ENCODE data around the gene FYN.
"Not testable (repeated sequence)": the region's sequence is repeated elsewhere in the genome, so short reads cannot be mapped to it uniquely, and the experiment has no call there.

The FYN gene

GRCh38 chr6:111660531-111660930 lies 212.7 kb downstream of the FYN start:
- no peak for DNase-seq (ENCODE audit: low read depth)

- no peak for DNase-seq (ENCODE audit: low read depth)
Measured at GRCh38 chr6:111658462-111659154, 214.6 kb downstream of the FYN start.

GRCh38 chr6:111657146-111657545 lies 216.1 kb downstream of the FYN start:
- no peak for DNase-seq (ENCODE audit: low read depth)

- DNase-seq (ENCODE audit: low read depth) = no peak
Measured at GRCh38 chr6:111653979-111654378, 219.3 kb downstream of the FYN start.

- DNase-seq (ENCODE audit: low read depth) = no peak
Measured at GRCh38 chr6:111653434-111653833, 219.8 kb downstream of the FYN start.

DNA sequence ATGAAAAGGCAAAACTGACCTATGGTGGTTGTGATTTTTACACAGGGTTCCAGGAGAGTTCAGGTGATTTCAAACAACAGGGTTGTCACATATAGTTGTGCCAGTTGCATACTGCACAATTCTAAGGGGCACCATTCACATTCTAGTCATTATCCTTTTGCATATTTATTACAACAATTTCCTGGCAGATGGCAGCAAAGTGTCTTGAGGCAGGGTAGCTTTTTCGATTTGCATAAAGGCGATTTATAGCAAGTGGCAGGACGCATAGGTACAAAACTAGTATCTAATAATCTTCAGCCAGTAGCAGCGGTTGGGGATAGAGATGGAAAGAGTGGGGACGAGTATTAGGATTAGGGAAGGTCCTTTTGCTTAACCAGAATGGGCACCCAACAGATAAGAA lies 221.1 kb downstream of the FYN start:
- DNase-seq (ENCODE audit: low read depth) = no peak

DNA sequence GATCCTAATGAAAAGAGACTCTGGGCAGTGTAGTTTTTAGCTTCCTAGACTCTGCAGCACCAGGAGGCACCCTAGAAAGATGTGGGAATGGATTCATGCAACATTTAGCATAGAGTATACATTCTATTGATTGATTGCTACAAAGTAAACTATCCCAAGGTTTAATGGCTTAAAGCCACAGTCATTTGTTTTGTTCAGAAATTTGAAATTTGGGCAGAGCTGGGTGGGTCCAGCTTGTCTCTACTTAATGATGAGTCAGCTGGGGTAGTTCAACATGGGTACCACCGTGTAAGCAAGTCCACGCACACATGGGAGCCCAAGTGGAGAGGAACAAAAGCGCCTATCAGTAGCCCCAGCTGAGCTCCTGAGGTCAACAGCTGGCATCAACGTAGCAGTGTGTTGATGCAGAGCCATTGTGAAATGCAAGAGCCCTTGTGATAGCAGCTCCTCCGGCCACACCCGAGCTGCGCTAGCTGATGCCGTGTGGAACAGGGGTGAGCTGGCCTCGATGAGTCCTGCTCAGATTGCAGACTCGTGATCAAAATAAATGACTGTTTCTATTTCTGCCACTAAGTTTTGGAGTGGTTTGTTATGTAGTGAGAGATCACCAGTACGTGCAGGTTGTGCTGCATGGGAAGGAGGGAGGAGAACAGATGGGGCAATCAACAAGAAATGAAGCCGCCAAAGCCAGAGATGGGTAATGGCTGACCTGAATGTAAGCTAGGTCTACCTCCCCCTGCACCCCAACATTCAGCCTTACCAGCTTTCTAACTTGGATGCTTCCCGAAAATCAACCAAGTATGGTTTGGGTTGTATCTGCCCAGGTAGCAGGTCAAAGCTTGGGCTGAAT lies 221.8 kb downstream of the FYN start:
- DNase-seq (ENCODE audit: low read depth) = no peak

DNA sequence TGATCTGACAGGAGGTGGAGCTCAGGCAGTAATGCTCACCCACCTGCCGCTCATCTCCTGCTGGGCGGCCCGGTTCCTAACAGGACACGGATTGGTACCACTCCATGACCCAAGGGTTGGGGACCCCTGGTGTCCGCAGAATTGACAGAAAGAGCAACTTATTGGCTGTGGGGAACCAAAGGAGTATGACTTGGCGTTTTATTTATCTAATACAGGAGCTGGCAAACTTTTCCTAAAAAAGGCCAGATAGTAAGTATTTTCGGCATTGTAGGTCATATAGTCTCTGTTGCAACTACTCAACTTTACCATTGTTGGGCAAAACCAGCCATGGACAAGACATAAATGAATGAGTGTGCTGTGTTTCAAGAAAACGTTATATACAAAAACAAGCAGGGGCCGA lies 223.2 kb downstream of the FYN start:
- DNase-seq (ENCODE audit: low read depth) = no peak

DNA sequence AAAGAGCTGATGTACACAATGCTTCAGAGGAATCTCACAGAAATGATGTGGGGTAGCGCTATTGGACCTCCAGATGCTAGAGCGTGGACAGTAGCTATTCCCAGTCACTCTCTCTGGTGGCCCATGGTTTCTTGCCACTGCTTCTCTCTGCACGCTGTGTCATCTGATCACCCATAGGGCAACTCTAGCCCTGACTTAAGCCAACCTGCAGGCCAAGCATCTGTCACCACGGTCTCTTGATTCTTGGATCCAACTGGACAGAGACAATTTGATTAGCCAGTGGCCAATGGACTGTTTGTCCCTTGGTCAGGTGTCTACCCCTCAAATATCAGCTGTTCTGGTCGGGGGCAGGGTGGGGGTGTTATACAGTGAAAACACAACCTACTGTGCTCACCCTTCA lies 225.2 kb downstream of the FYN start:
- DNase-seq (ENCODE audit: low read depth) = no peak

DNA sequence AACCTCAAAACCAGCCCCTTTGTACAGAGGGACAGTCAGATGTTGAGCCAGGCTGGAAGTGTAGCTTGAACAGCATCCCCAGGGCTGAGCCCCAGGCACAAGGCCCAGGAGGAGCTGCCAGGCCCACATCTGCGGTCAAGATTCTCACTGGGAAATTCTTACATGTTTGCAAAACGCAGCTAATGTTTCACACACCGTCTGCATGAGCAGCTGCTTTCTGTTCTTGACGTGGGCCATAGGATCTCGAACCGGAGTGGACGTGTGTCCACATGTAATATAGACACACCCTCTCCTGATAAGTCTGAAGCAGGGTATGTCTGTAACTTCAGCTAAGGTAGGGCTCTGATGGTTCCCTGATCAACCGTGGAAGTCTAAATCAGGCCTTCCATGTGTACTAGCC lies 226.3 kb downstream of the FYN start:
- no peak for DNase-seq (ENCODE audit: low read depth)

DNA sequence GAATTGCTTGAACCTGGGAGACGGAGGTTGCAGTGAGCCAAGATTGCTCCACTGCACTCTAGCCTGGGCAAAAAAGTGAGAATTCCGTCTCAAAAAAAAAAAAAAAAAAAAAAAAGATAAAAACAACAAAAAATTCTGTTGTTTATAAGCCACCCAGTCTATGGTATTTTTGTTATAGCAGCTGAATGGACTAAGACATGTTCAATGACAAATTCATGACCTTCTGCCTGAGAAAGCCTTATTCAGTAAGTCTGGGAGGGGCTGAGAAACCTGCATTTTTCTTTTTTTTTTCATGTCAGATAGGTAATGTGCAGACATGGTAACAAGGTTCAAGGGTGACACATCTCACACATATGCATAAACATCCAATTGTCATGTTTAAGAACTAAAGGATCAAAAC lies 227.2 kb downstream of the FYN start:
- DNase-seq (ENCODE audit: low read depth) = no peak

- DNase-seq (ENCODE audit: low read depth) = no peak
Measured at GRCh38 chr6:111644893-111645430, 228.3 kb downstream of the FYN start.

DNA sequence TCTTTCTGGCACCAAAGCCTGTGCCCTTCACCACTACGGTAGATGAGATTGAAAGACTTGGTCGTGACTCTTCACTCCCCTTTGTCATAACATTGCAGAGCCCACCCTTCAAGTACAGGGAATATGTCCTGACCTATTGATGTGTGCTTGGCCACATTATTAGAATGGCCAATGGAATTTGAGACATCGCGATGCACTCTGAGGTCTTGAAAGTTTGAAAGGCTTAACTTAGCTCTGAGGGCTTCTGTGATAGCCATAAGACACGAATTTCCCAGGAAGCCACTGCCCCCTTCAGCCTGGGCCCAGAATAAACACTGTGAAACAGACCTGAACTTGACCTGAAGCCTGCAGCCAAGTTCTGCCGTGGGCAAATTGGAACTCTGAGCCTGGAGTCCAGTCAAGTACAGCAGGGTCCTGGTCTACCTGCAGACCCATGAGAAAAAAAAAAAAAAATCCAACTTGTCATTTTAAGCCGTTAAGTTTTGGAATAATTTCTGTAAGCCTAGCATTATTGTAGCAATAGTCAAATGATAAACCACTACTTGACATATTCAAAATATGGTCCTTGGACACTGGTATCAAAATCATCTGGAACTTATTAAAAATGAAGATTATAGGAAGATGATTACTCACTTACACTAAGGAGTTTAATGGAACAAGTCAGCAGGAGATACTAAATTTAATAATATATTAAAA lies 230.6 kb downstream of the FYN start:
- no peak for DNase-seq (ENCODE audit: low read depth)

DNA sequence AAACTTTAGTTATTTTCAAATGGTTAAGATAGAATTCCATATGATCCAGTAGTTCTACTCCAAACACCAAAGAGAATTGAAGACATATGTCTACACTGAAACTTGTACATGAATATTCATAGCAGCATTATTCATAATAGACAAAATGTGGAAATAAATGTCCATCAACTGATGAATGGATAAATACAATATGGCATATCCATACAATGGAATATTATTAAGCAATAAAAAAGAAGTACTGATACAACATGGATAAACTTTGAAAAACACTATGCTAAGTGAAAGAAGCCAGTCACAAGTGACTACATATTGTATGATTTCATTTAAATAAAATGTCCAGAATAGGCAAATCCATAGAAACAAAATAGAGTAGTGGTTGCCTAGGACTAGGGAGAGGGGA lies 234.0 kb downstream of the FYN start:
- no peak for DNase-seq (ENCODE audit: low read depth)

- not testable (repeated sequence) for DNase-seq (ENCODE audit: low read depth)
Measured at GRCh38 chr6:111634981-111635380, 238.3 kb downstream of the FYN start.

- DNase-seq (ENCODE audit: low read depth) = no peak
Measured at GRCh38 chr6:111633822-111634221, 239.4 kb downstream of the FYN start.

DNA sequence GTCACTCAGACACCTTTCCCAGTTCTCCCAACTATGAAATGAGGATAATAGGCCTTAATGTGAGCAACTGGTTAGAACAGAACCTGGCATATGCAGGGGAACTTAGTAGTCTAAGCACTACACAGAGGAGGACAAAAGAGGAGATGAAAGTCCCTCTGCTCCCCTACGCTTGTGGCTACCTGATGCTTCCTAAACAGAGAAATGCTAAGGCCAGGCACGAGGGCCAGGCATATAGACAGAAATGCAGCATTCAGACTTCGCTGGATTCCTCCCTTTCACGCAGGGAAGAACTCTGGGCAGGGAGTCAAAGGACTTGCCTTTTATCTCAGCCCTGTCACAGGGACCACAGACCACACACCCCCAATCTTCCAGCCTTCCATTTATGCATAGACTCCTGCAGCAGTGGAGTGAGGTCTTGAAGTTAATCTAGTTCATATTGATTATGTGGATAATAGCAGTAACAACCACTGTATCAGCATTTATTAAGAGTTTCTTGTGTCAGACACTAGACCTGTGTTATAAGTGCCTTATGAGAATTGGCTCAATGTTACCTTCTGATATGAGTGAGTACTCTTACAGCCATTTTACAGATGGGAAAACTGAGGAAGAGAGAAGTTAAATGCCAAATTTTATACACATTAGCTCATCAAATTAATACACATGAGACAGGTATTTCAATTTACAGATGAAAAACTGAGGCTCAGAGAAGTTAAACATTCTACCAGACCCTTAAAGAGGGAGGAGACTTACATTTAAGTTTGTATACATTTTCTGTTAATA lies 240.6 kb downstream of the FYN start:
- no peak for DNase-seq (ENCODE audit: low read depth)

- no peak for DNase-seq (ENCODE audit: low read depth)
Measured at GRCh38 chr6:111631903-111632460, 241.3 kb downstream of the FYN start.

GRCh38 chr6:111631018-111631417 lies 242.2 kb downstream of the FYN start:
- no peak for DNase-seq (ENCODE audit: low read depth)

DNA sequence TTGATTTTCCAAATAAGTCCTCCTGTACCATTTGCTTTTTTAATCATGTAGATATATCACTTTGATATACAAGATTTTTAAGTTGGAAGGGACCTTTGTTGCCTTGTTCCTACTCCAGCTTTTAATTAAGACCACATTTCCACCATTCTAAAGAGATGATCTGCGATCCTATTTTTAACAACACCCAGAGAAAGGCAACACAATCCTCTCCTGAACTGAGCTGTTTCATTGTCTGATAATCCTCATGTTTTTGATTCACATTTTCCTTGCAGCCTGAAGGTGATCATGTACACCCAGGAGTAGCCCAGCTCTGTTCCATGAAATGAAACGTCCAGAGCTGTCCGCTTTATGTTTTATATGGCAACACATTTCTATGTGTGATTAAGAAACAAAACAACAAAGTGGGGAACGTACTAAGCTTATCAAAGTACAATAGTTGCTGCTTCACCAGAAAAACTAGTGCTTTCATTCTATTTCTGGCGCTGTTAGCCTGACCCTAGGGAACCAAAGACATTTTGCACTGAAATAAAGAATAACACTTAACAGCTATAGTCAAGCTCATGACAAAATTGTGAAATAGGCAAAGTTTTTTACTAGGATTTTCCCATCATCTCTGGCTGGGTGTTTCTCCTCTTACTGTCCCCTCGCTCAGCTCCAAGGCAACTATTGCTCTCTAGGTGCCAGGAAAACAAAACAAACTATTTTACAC lies 245.0 kb downstream of the FYN start:
- DNase-seq (ENCODE audit: low read depth) = no peak

DNA sequence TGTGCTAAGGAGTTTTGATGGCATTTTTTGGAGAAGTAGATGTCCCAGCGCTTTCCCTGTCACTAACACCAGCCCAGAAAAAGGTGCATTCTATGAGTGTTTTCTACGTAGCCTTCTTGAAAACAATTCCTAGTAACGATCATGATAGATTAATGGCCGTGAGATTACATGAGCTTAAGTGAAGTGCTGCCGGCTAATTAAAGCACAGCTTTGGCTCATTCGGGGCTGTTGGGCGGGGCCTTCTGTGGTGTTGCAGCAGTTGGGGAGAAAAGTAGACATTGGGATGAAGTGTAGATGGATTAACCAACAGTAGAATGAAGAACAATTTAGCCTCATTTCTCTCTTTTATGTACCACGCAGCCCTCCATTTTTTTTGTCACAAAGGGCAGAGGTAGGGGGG lies 246.8 kb downstream of the FYN start:
- no peak for DNase-seq (ENCODE audit: low read depth)
